Osteoblast (primary cell): ENCODE data around the gene GPX2. TPM values are rescaled to one million over a fixed set of nuclear protein-coding genes. Genes with fewer than 3 reads are reported as not detected.
A peak's percentile ranks its signal among the peaks of the same experiment; 100 is the strongest.

Source experiments
- DNase-seq: peaks from one replicate; pipeline ENCODE4 v3.0.0; 2011; ENCODE audit warnings: low spot score, mixed read lengths; ENCODE audit not compliant: insufficient read length; ENCODE audit errors: missing footprints
- H2AFZ ChIP-seq: 2 replicates; pipeline ENCODE4 v1.6.0; 2011; ENCODE audit warnings: mild to moderate bottlenecking, low read length
- H3K27ac ChIP-seq: 2 replicates; pipeline ENCODE4 v1.5.1; 2011; ENCODE audit warnings: mild to moderate bottlenecking, low read depth, low read length, moderate library complexity
- H3K27me3 ChIP-seq: 2 replicates; pipeline ENCODE4 v1.6.0; 2012; ENCODE audit warnings: mild to moderate bottlenecking, control low read depth, inconsistent platforms, low read length, moderate library complexity; ENCODE audit not compliant: insufficient read depth
- H3K36me3 ChIP-seq: 2 replicates; pipeline ENCODE4 v1.5.1; 2011; ENCODE audit warnings: mild to moderate bottlenecking, low read length, control low read depth, moderate library complexity; ENCODE audit not compliant: insufficient read depth
- H3K4me1 ChIP-seq: 2 replicates; pipeline ENCODE4 v1.5.1; 2011; ENCODE audit warnings: mild to moderate bottlenecking, low read length, control low read depth, moderate library complexity; ENCODE audit not compliant: insufficient read depth
- H3K4me2 ChIP-seq: 2 replicates; pipeline ENCODE4 v1.6.0; 2011; ENCODE audit warnings: mild to moderate bottlenecking, low read length; ENCODE audit not compliant: insufficient read depth
- H3K4me3 ChIP-seq: fragments of 200-600 bp; sonication (generic); 3 replicates; pipeline ENCODE4 v1.5.1; 2012; ENCODE audit warnings: mild to moderate bottlenecking, low read length, inconsistent platforms; ENCODE audit not compliant: insufficient read depth
- H3K79me2 ChIP-seq: 2 replicates; pipeline ENCODE4 v1.6.0; 2012; ENCODE audit warnings: mild to moderate bottlenecking, low read length, control low read depth, inconsistent platforms; ENCODE audit not compliant: insufficient read depth
- H3K9me3 ChIP-seq: 2 replicates; pipeline ENCODE4 v1.5.1; 2011; ENCODE audit warnings: low read depth, low read length, control low read depth
- H4K20me1 ChIP-seq: 2 replicates; pipeline ENCODE4 v1.6.0; 2012; ENCODE audit warnings: mild to moderate bottlenecking, low read length, control low read depth; ENCODE audit not compliant: insufficient read depth
- CTCF ChIP-seq: IDR thresholded peaks from 2 replicates; pipeline ENCODE4 v1.5.1; 2011; ENCODE audit warnings: mild to moderate bottlenecking, low read depth, low read length, moderate library complexity; ENCODE audit errors: extremely low read depth
- total RNA-seq: library from RNA; depleted of rRNA; stranded (reverse); fragments of >200 nt; gene quantifications from 2 replicates; pipeline ENCODE4 v1.2.3, GENCODE V29; 2012

Gene GPX2
- total RNA-seq, 1 donor, result not detected

- DNase-seq, result no peak
- no peak overlapping the region for H3K27ac ChIP-seq
- H3K36me3 ChIP-seq, result no peaks in the 10 kb centered on the region
- TF ChIP-seq CTCF, result no peak
- no peaks in the 10 kb centered on the region for H4K20me1 ChIP-seq
- H3K4me2 ChIP-seq, result no peak overlapping the region
- H3K27me3 ChIP-seq, result peaks cover 9% of the 10 kb centered on the region
- H3K4me3 ChIP-seq, result no peak overlapping the region
- no peak overlapping the region for H2AFZ ChIP-seq
- peaks cover 5% of the 10 kb centered on the region for H3K4me1 ChIP-seq
- no peaks in the 10 kb centered on the region for H3K9me3 ChIP-seq
- no peaks in the 10 kb centered on the region for H3K79me2 ChIP-seq
Observed at GRCh38 chr14:64974563-64974962, 32.0 kb upstream of the GPX2 start.

- Histone ChIP-seq H3K4me2 (no peak overlapping the region), H3K27me3 (peaks cover 9% of the 10 kb centered on the region), H4K20me1 (no peaks in the 10 kb centered on the region), H3K4me1 (peaks cover 5% of the 10 kb centered on the region), H3K79me2 (no peaks in the 10 kb centered on the region), H3K4me3 (no peak overlapping the region), H3K9me3 (no peaks in the 10 kb centered on the region), H3K27ac (no peak overlapping the region), H3K36me3 (no peaks in the 10 kb centered on the region), H2AFZ (no peak overlapping the region)
- no peak for DNase-seq
- no peak for TF ChIP-seq CTCF
Observed at GRCh38 chr14:64973826-64974225, 31.3 kb upstream of the GPX2 start.

- no peak for TF ChIP-seq CTCF
- Histone ChIP-seq H2AFZ (peak overlapping the region; percentile 21), H3K4me2 (peak overlapping the region; percentile 79), H3K79me2 (no peaks in the 10 kb centered on the region), H3K27ac (no peak overlapping the region), H3K9me3 (no peaks in the 10 kb centered on the region), H3K27me3 (peaks cover 9% of the 10 kb centered on the region), H3K4me3 (peak overlapping the region; percentile 73), H4K20me1 (no peaks in the 10 kb centered on the region), H3K36me3 (no peaks in the 10 kb centered on the region), H3K4me1 (peaks cover 5% of the 10 kb centered on the region)
- no peak for DNase-seq
Observed at GRCh38 chr14:64973026-64973442, 30.5 kb upstream of the GPX2 start.

DNA sequence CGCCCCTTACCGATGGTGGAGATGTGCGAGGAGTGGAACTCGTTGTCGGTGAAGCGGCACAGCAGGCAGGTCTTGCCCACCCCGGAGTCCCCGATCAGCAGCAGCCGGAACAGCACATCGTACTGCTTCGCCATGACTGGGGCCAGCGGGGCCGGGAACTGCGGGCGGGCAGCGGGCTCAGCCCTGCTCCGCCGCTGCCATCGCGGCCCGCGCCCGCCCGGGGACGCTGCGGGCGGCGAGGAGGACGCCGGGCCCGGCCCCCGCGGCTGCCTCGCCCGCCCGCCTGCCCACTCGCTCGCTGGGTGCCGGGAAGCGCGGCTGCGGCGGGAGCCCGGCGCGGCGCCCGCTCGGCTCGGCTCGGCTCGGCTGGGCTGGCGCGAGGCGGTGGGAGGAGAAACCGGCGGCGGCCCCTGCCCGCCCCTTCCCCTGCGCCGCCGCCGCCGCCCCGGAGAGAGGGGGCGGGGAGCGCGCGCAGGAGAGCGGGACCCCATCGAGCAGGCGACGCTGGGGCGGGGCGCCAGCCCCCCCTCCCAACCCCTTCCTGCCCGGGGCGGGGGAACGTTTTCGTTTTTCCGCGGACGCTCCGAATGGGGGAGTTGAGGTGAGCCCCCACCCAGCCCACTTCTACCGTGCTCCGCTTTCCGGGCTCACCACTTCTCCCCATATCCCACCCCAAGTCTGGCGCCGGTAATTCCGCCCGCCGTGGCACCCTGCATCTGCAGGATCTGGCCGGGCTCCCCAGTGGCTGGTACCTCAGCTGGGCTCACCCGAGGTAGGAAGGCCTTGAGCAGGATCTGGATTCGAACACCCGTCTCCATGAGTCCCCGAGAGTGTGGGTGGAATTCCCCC, 29.6 kb upstream of the GPX2 start, which contains the start of gene RAB15:
TSS of gene RAB15 (minus strand) at position 394 of the 849 bp plus-strand sequence. CDS start at position 134, 260 bp downstream.
- DNase-seq, result peak; percentile 94
- peak within 1 kb of the TSS; percentile 56 for H2AFZ ChIP-seq
- H3K4me1 ChIP-seq, result peaks cover 5% of the 10 kb centered on the region
- peak within 1 kb of the TSS; percentile 83 for H3K4me2 ChIP-seq
- H3K27ac ChIP-seq, result no peak within 1 kb of the TSS
- peak within 1 kb of the TSS; percentile 73 for H3K4me3 ChIP-seq
- no peaks in the 10 kb centered on the region for H4K20me1 ChIP-seq
- no peaks in the 10 kb centered on the region for H3K36me3 ChIP-seq
- no peak for TF ChIP-seq CTCF
- H3K9me3 ChIP-seq, result no peaks in the 10 kb centered on the region
- H3K79me2 ChIP-seq, result no peaks in the 10 kb centered on the region
- H3K27me3 ChIP-seq, result peaks cover 8% of the 10 kb centered on the region
